ENCODE measurements around the gene NTM. TPM values are rescaled to one million over a fixed set of nuclear protein-coding genes. Genes with fewer than 3 reads are reported as not detected.

Gene NTM
- total RNA-seq, 4 donors from 2014 or later = 0.21 to 3.2 (median 0.84) TPM

- WGBS, 2 donors = 70 to 76% methylated on average over 8 of the region's 10 CpGs
- H3K36me3 ChIP-seq = no peaks in the 10 kb centered on the region
- no peaks in the 10 kb centered on the region for H3K9me3 ChIP-seq
- TF ChIP-seq, protein P1, sequence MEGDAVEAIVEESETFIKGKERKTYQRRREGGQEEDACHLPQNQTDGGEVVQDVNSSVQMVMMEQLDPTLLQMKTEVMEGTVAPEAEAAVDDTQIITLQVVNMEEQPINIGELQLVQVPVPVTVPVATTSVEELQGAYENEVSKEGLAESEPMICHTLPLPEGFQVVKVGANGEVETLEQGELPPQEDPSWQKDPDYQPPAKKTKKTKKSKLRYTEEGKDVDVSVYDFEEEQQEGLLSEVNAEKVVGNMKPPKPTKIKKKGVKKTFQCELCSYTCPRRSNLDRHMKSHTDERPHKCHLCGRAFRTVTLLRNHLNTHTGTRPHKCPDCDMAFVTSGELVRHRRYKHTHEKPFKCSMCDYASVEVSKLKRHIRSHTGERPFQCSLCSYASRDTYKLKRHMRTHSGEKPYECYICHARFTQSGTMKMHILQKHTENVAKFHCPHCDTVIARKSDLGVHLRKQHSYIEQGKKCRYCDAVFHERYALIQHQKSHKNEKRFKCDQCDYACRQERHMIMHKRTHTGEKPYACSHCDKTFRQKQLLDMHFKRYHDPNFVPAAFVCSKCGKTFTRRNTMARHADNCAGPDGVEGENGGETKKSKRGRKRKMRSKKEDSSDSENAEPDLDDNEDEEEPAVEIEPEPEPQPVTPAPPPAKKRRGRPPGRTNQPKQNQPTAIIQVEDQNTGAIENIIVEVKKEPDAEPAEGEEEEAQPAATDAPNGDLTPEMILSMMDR (IDR thresholded peaks at IDR 0.05) = no peak
- TF ChIP-seq POLR2A (IDR thresholded peaks at IDR 0.05) = no peak
- DNase-seq = no peak
- H3K27ac ChIP-seq = no peak overlapping the region
- H3K4me3 ChIP-seq = no peak overlapping the region
- H3K27me3 ChIP-seq = peaks cover 0 to 14% (median 0%) of the 10 kb centered on the region in 4 donors
- H3K4me1 ChIP-seq = no peaks in the 10 kb centered on the region
- intact Hi-C loops (cut with DNase I) = no loop called here
These were observed 293.2 kb downstream of the NTM start for GRCh38 chr11:131663405-131664200.

GRCh38 chr11:131664293-131664692, 293.9 kb downstream of the NTM start:
- Histone ChIP-seq H3K36me3 (no peaks in the 10 kb centered on the region), H3K27ac (no peak overlapping the region), H3K9me3 (no peaks in the 10 kb centered on the region), H3K4me3 (no peak overlapping the region), H3K4me1 (no peaks in the 10 kb centered on the region), H3K27me3 (peaks cover 0 to 17% (median 0%) of the 10 kb centered on the region in 4 donors)
- WGBS, 2 donors = 84 to 90% methylated on average over 6 of the region's 6 CpGs
- TF ChIP-seq POLR2A (IDR thresholded peaks at IDR 0.05) = no peak
- TF ChIP-seq, protein P1 (IDR thresholded peaks at IDR 0.05) = no peak
- no peak for DNase-seq
- intact Hi-C loops (cut with DNase I) = no loop called here

GRCh38 chr11:131664816-131665215, 294.4 kb downstream of the NTM start:
- no peak for DNase-seq
- intact Hi-C loops (cut with DNase I) = no loop called here
- WGBS, 2 donors = 72 to 76% methylated on average over 11 of the region's 11 CpGs
- Histone ChIP-seq H3K9me3 (no peaks in the 10 kb centered on the region), H3K36me3 (no peaks in the 10 kb centered on the region), H3K4me1 (no peaks in the 10 kb centered on the region), H3K27ac (no peak overlapping the region), H3K27me3 (peaks cover 0 to 13% (median 0%) of the 10 kb centered on the region in 4 donors), H3K4me3 (no peak overlapping the region)
- no peak for TF ChIP-seq POLR2A (IDR thresholded peaks at IDR 0.05)
- TF ChIP-seq, protein P1 (IDR thresholded peaks at IDR 0.05) = no peak

DNA sequence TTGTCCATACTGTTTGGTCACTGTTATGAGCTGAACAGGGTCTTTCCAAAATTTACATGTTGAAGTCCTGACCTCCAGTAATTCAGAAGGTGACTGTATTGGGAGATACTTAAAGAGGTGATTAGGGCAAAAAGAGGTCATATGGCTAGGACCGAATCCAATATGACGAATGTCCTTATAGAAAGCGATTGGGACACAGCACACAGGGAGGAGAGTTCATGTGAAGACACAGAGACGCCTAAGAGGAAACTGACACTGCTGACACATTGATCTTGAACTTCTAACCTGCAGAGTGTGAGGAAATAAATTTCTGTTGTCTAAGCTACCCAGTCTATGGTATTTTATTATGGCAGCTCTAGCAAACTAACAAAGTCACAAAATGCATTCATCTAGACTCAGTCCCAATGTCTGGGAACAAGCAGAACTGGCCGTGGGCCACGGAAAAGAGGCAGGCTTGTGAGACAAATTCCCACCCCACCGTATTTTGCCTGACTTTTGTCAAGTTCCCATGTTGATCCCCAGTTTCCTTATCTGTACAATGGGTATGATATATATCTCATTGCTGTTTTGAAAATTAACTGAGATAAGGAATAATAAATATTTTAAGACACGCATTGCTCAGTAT, 295.0 kb downstream of the NTM start:
- Histone ChIP-seq H3K4me3 (no peak overlapping the region), H3K9me3 (no peaks in the 10 kb centered on the region), H3K36me3 (no peaks in the 10 kb centered on the region), H3K4me1 (no peaks in the 10 kb centered on the region), H3K27ac (no peak overlapping the region), H3K27me3 (peaks cover 0 to 11% (median 0%) of the 10 kb centered on the region in 4 donors)
- intact Hi-C loops (cut with DNase I) = no loop called here
- no peak for TF ChIP-seq POLR2A (IDR thresholded peaks at IDR 0.05)
- TF ChIP-seq, protein P1 (IDR thresholded peaks at IDR 0.05) = no peak
- 68 to 72% methylated on average over 8 of the region's 8 CpGs for WGBS, 2 donors
- DNase-seq = no peak

GRCh38 chr11:131666006-131666405, 295.6 kb downstream of the NTM start:
- peaks cover 0 to 11% (median 0%) of the 10 kb centered on the region in 4 donors for H3K27me3 ChIP-seq
- intact Hi-C loops (cut with DNase I) = no loop called here
- H3K27ac ChIP-seq = no peak overlapping the region
- 100% methylated on average over 1 of the region's 1 CpG; no CpG with 5 or more reads in 1 of the 2 donors for WGBS, 2 donors
- H3K4me1 ChIP-seq = no peaks in the 10 kb centered on the region
- no peaks in the 10 kb centered on the region for H3K9me3 ChIP-seq
- H3K36me3 ChIP-seq = no peaks in the 10 kb centered on the region
- H3K4me3 ChIP-seq = no peak overlapping the region
- DNase-seq = no peak
- TF ChIP-seq POLR2A (IDR thresholded peaks at IDR 0.05) = no peak
- TF ChIP-seq, protein P1 (IDR thresholded peaks at IDR 0.05) = no peak

All from esophagus squamous epithelium (tissue), 5 donors.